Large intestine (tissue), 3 donors: Measurements from ENCODE around the gene GBE1. TPM values are rescaled to one million over a fixed set of nuclear protein-coding genes. Genes with fewer than 3 reads are reported as not detected.
"Not testable (repeated sequence)": the region's sequence is repeated elsewhere in the genome, so short reads cannot be mapped to it uniquely, and the experiment has no call there.

ENCODE experiments used
- DNase-seq, 2 donors: peaks; one replicate each; pipeline versions ENCODE4 v3.0.0 to v3.0.0-alpha.2; 2013
- H3K27ac ChIP-seq: one replicate; pipeline ENCODE4 v1.5.1; 2013; ENCODE audit warnings: low read length
- H3K27me3 ChIP-seq: 2 replicates; pipeline ENCODE4 v1.6.1; 2013; ENCODE audit warnings: low read length; ENCODE audit not compliant: control insufficient read depth, insufficient read depth
- H3K36me3 ChIP-seq: 2 replicates; pipeline ENCODE4 v1.6.1; 2013; ENCODE audit warnings: low read length; ENCODE audit not compliant: control insufficient read depth, insufficient read depth
- H3K4me1 ChIP-seq: one replicate; pipeline ENCODE4 v1.6.1; 2013; ENCODE audit warnings: low read length; ENCODE audit not compliant: control insufficient read depth, insufficient read depth
- H3K4me3 ChIP-seq: one replicate; pipeline ENCODE4 v1.5.1; 2013; ENCODE audit warnings: low read length
- H3K9me3 ChIP-seq: one replicate; pipeline ENCODE4 v1.6.1; 2013; ENCODE audit warnings: mild to moderate bottlenecking, low read depth, low read length, moderate library complexity; ENCODE audit not compliant: control insufficient read depth
- WGBS: methylation state at CpG from one replicate; pipeline ENCODE4 v1.1.5; 2013; ENCODE audit warnings: low lambda C conversion rate; ENCODE audit not compliant: insufficient coverage; 5-methylcytosine and 5-hydroxymethylcytosine counted together
- polyA plus RNA-seq: library from polyadenylated mRNA; unstranded; fragments of 120-200 nt; gene quantifications from one replicate; pipeline ENCODE4 v1.2.1, GENCODE V29; 2013

The GBE1 gene
- polyA plus RNA-seq, 1 donor: 10.1 TPM

DNA sequence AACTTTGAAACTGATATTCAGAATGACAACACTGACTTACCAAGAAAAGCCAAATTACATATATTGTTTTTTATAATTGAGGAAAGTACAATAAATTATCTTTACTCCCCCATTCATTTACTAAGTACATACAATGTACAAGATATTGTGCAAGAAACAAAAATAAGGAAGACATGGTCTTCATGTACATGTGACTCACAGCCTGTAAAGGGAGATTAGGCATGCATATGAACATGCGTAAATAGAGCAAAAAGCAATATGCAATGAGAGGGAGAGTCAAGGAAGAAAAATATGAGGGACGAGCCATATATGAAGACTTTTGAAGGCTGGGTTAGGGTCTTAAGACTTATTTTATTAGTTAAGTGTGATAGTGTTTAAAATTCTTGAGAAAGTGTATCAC lies 258.4 kb downstream of the GBE1 start:
- no peak for DNase-seq
- Histone ChIP-seq H3K27ac (no peak overlapping the region), H3K4me3 (no peak overlapping the region), H3K27me3 (no peaks in the 10 kb centered on the region), H3K9me3 (no peaks in the 10 kb centered on the region), H3K36me3 (no peaks in the 10 kb centered on the region), H3K4me1 (no peaks in the 10 kb centered on the region)
- 100% methylated on average over 2 of the region's 2 CpGs for WGBS

DNA sequence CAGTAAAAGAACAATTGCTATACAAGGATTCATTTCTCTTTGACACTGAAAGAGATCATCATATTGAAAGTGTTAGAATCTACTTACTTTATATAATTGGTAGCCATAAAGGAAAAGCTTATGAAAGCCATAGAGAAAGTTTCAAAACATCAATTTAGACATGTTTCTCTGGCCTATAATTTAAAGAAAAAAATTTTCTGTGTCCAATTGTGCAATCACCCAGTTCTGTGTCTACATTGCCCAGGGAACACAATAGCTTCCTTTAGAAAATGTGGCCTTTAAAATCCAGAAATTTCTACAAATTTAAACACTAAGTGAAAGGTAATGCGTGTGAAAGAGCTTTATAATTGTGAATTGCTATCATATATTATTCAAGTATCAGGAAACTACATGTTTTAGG lies 259.2 kb downstream of the GBE1 start:
- Histone ChIP-seq H3K36me3 (no peaks in the 10 kb centered on the region), H3K9me3 (no peaks in the 10 kb centered on the region), H3K4me1 (no peaks in the 10 kb centered on the region), H3K27me3 (no peaks in the 10 kb centered on the region), H3K27ac (no peak overlapping the region), H3K4me3 (no peak overlapping the region)
- WGBS: 75% methylated on average over 1 of the region's 1 CpG
- no peak for DNase-seq

DNA sequence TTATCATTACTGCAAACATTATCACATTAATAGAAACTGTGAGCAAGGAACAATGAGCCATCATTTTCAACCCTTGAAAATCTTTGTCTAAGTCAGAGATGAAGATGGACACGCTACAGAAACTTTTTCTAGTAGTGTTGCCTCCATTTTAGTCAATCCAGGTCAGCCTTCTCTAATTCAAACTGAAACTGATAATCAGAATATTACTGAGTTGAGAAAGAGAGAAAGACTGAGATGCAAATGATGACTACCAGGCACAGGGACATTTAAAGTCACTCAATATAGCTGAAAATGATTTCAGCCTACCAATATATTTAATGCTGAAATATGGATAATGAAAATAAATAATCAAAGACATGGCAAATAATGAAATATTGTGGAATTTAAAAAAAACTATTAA lies 261.4 kb downstream of the GBE1 start:
- DNase-seq: no peak
- H3K27ac ChIP-seq: no peak overlapping the region
- WGBS: no CpG with 5 or more reads among the region's 1 CpG
- no peaks in the 10 kb centered on the region for H3K9me3 ChIP-seq
- no peaks in the 10 kb centered on the region for H3K27me3 ChIP-seq
- no peaks in the 10 kb centered on the region for H3K36me3 ChIP-seq
- no peak overlapping the region for H3K4me3 ChIP-seq
- H3K4me1 ChIP-seq: no peaks in the 10 kb centered on the region

DNA sequence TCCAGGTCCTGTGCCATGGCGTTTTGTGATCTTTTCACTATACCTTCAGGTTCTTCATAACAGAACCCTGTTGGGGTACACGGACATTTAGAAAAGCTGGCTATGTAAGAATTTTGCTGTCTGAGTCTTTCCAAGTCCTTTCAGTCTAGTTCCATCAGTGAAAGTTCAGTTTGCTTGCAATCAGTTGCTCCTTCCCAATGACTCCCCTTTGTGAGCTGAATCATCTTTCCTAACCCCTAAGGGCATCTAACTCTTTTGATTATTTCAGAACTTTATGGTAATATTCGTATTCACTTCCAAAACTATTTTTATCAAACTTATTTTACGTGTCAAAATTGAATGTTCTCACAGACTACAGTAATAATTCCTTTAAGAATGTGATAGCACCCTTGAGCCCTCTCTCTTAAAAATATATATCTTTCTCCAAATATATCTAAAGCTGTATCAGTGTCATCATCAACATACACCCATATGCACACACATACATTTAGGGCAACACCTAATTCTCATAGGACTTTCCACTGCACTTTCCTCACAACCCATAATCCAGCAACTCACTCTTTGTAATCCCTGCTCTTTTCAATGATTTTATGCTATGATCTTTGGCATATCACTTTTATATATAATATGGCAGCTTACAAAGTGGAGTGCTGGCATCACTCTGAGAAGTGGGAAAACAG lies 263.7 kb downstream of the GBE1 start:
- WGBS: 100% methylated on average over 2 of the region's 4 CpGs
- Histone ChIP-seq H3K27ac (no peak overlapping the region), H3K4me3 (no peak overlapping the region)

DNA sequence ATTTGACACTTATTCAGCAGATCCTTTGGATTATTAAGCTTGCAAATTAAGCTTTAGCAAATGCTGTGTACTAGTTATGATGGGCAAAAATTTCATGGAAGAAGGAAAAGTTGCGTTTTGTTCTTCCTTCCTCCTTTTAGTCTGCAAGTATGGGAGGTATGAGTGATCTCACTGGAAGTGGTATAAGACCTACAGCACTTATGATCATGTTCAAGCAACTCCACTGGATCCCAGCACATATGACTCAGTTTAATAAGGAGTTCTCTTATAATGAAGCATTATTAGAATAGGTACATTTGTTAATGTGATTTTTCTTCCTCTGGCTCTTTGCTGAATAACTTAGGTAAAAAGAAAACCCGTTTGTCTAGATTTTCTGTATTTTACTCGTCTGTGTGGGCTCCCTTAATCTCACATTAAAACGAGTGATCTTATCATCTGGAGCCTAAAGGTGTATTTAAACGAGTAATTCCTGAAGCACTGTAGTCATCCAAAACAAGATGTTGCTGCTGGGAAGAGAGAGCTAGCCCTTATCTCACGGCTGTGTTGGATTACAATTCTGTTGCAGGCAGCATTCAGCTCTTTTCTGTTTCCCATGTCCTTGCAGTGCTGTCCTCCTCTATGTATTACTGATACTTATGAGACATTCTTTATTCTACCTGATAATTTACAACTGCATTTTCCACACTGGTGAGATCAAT lies 264.9 kb downstream of the GBE1 start:
- Histone ChIP-seq H3K36me3 (no peaks in the 10 kb centered on the region), H3K4me1 (no peaks in the 10 kb centered on the region), H3K27ac (no peak overlapping the region), H3K4me3 (no peak overlapping the region), H3K9me3 (no peaks in the 10 kb centered on the region), H3K27me3 (no peaks in the 10 kb centered on the region)
- WGBS: 40% methylated on average over 1 of the region's 6 CpGs
- DNase-seq: no peak

More for the DNA sequence above, 263.7 kb downstream of the GBE1 start:
- H3K9me3 ChIP-seq: no peaks in the 10 kb centered on the region
- no peak for DNase-seq
- no peaks in the 10 kb centered on the region for H3K36me3 ChIP-seq
- H3K27me3 ChIP-seq: no peaks in the 10 kb centered on the region
- no peaks in the 10 kb centered on the region for H3K4me1 ChIP-seq

DNA sequence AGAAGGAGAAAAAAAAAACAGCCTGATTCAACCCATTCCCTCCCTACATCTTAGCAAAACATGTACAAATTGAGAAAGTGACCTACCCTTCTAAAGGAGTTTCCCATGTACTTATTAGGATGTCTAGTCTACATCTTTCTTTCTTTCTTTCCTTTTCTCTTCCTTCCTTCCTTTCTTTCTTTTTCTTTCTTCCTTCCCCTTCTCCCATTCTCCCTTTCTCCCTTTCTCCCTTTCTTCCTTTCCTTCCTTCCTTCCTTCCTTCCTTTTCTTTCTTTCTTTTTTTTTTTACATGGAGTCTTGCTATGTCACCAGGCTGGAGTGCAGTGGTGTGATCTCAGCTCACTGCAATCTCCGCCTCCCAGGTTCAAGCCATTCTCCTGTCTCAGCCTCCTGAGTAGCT lies 269.0 kb downstream of the GBE1 start:
- H3K27me3 ChIP-seq, DNase-seq, H3K4me1 ChIP-seq, H3K36me3 ChIP-seq, H3K4me3 ChIP-seq, H3K9me3 ChIP-seq, H3K27ac ChIP-seq: not testable (repeated sequence)
- WGBS: no CpG with 5 or more reads among the region's 1 CpG

DNA sequence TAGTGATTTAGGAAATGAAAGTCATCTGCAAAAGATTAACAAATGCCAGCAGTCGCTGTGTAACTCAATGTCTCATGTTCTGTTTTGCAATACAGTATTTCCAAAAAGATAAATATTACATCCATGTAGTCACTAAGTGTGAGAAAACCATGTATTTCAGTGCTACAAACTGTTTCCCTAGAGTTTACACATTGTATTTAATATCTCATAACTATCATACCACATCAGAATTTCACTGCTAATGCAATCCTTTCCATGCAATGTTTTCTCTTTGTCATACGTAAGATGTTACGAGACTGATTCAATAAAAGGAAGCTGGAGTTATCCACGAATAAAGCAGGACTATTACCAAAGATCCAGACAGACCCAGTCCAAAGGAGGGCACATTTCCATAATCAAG lies 269.4 kb downstream of the GBE1 start:
- no peak overlapping the region for H3K27ac ChIP-seq
- WGBS: 90% methylated on average over 3 of the region's 4 CpGs
- H3K36me3 ChIP-seq: no peaks in the 10 kb centered on the region
- no peak for DNase-seq
- H3K9me3 ChIP-seq: no peaks in the 10 kb centered on the region
- no peaks in the 10 kb centered on the region for H3K4me1 ChIP-seq
- no peak overlapping the region for H3K4me3 ChIP-seq
- H3K27me3 ChIP-seq: no peaks in the 10 kb centered on the region

DNA sequence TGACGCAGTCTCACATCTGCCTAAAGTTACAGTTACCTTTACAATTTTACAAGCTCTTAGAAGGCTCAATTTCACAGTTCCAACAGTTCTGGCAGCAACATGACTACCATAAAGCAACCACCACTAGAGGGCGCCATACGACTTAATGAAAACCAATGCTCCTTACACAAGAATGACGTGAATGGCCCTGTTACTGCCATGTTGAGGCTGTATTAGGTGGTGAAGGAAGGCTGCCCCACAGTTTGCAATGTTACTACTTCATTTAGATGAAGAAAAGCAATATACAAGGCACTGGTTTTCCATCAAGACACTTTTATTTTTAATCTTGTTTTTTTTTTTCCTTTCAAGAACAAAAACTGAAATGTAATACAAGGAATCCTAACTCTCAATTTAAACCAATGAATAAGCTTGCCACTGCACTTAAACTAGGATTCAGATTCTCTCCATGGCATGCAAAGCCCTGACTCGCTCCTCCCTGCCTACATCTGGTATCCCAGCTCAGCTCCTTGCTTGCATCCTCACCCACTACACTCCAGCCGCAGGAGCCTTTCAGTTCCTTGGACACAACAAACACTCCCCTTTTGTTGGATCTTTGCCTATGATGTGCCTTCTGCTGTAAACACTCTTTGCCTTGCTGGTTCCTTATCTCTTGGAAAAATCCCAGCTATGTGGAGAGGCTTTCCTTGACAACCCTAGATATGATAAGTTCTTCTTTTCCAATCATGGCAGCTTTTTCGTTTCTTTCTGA lies 270.7 kb downstream of the GBE1 start:
- Histone ChIP-seq H3K36me3 (no peaks in the 10 kb centered on the region), H3K4me1 (no peaks in the 10 kb centered on the region), H3K27me3 (no peaks in the 10 kb centered on the region), H3K9me3 (no peaks in the 10 kb centered on the region), H3K27ac (no peak overlapping the region), H3K4me3 (no peak overlapping the region)
- 15% methylated on average over 4 of the region's 7 CpGs for WGBS
- peak; percentile 62 to 64 for DNase-seq

DNA sequence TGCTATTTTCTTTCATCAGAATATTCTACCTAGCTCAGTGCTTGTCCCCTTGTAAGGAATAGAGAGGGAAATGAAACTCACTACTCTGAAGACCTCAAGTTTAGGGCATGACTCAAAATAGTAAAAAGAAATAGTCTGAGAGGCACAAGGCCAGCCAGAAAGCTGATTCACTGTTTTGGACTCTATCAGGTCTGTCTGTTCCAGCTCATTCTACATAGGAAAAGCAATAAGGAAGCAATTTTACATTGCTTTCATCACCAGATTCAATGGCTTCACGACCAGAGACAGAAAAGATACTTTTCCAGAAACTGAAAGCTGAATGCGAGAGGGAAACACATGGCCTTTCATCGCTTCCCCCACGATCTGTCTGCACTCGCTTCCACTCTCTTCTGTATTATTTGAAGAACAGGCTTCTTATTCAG lies 276.0 kb downstream of the GBE1 start:
- H3K36me3 ChIP-seq: no peaks in the 10 kb centered on the region
- no peaks in the 10 kb centered on the region for H3K9me3 ChIP-seq
- no peaks in the 10 kb centered on the region for H3K4me1 ChIP-seq
- 100% methylated on average over 1 of the region's 5 CpGs for WGBS
- no peak overlapping the region for H3K4me3 ChIP-seq
- DNase-seq: peak; percentile 9 to 19
- no peaks in the 10 kb centered on the region for H3K27me3 ChIP-seq
- no peak overlapping the region for H3K27ac ChIP-seq

DNA sequence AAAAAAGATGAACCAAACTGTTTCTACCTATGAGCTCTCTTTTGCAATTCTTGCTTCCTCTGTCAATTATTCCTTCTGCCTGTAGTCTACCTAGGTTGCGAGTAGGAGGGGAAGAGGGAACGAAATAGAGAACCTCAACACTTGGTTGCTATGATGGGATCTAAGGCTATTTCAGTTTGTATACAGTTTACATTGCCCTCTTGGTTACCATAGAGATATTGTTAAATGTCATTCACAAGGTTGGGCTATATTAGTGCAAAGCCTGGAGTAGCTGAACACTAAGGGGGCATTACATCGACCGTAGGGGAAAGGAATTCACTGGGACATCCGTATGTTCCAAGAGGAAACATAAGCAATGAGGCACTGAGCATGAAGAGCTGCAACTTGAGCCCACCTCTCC lies 276.9 kb downstream of the GBE1 start:
- WGBS: no CpG with 5 or more reads among the region's 5 CpGs
- no peak overlapping the region for H3K4me3 ChIP-seq
- no peaks in the 10 kb centered on the region for H3K36me3 ChIP-seq
- H3K27me3 ChIP-seq: no peaks in the 10 kb centered on the region
- no peak overlapping the region for H3K27ac ChIP-seq
- peak in 1 of 2 donors; percentile 4 for DNase-seq
- H3K9me3 ChIP-seq: no peaks in the 10 kb centered on the region
- no peaks in the 10 kb centered on the region for H3K4me1 ChIP-seq
